DMS53 treated with DMSO at 0.1 percent for 48 hours (cell line): Measurements from ENCODE around the gene CAMK1D.

Experiments
- DNase-seq: peaks from one replicate; lab custom pipeline; 2025; ENCODE audit not compliant: unreplicated experiment; lab: John Stamatoyannopoulos, UW

CAMK1D gene

DNA sequence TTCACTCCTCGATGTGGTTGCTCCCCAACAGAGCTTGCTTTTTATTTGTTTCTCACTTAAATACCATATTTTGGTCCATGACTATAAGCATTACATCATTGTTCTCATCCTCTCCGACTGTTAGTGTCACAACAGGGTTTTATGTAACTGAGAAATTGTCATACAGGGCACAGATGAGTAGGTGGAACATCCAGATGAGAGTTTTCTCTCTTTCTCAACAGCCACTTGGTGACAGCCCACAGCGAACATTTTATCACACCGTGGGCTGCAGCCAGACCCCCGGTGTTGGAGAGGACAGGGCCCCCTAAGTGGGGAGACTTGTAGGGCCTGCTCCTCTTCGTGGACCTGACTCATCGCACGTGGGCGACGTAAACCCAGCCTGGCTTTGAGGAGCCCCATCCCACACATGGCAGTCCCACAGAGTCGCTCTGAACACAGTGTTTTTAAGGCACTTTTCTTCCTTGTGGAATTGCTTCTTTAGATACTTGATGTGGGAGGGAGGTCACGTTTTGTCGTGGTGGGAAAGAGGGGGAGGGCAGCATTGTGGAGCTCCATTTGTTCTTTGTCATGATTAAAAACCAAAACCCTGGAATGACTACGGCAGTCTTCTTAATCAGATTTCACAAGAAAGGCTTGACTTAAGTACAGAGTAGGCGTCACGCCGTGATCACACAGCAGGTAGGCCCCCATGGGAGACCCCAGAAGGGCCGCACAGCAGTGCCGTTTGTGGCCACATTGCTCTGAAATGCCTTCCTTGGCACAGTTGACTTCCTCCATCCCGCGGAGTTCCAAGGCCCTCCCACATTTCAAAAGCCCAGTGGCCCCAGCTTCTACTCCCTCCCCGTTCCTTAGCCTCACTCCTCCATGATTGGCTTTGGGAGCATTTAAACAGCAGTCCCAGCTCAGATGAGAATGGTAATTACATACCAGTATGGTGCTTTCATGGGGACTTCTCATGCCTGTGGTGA is 431.6 kb downstream of the CAMK1D start:
- DNase-seq: no peak

DNA sequence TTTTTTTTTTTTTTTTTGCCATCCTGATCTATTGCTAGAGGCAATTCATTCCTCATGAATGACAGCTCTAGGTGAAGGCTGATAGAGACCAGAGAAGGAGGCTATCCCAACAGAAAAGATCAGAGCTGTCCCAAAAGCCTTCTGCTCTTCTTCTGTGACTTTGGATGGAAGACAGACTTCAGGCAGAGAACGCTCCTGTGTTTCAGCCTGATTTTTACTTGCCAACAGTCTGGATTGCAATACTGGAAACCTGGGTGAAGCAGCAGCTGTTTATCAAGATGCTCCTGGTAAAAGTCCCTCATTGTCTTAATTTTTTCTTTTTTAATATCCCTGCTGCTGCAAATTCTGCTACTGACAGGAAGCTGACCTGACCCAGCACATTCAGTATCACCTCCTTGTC is 432.6 kb downstream of the CAMK1D start:
- DNase-seq: no peak

DNA sequence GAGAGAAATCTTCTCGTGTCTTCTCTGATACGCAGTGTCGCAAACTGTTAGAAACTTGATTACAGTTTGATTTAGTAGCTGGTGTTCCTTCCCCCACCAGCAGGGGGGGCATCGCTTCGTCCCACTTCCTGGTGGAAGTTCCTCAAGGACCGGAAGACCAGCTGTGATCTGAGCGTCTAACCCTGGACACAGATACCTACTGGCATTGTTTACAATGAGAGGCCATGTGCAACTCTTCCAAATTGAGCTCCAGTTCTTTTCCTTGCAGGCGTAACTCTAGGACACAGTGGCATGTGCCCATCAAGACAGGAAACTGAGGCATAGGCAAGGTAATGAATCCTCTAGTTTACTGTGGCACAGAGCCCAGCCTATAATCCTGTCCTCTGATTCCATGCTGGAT is 433.2 kb downstream of the CAMK1D start:
- peak; percentile 23 for DNase-seq

DNA sequence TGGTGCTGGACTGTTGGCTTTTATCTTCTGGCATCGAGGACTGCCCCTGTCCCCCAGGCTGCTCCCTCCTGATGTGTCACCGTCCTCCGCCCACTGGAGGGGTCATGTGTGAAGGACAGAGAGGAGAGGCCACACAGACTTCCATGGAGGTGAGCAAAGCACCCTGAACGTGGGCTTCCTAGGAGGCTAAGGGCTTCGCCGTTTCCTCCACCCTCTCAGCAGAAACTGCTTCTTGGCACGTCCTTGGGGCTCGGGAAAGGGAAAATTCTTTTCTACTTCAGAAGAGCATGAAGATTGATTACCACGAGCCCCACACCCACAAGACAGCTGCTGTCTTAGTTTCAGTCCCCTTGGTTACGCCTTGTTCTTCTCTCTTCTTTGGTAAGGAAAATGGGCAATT is 433.9 kb downstream of the CAMK1D start:
- DNase-seq: no peak

DNA sequence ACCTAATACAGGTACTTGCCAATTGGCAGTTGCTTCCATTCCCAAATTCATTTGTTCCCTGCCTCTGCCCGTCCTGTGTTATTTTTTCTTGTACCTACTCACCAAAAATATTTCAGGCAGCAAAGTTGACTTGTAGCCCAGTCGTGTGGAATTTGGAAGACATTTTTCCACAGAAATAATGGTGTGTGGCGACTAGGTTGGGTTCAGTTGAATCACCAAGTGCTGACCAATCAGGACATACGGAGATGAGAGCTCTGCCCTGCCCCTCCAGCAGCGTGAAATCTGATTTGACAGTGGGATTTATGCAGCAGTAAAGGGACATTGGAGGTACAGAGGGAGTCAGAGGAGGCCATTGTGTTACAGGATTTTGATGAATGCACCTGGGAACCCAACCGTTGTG is 435.3 kb downstream of the CAMK1D start:
- DNase-seq: no peak

DNA sequence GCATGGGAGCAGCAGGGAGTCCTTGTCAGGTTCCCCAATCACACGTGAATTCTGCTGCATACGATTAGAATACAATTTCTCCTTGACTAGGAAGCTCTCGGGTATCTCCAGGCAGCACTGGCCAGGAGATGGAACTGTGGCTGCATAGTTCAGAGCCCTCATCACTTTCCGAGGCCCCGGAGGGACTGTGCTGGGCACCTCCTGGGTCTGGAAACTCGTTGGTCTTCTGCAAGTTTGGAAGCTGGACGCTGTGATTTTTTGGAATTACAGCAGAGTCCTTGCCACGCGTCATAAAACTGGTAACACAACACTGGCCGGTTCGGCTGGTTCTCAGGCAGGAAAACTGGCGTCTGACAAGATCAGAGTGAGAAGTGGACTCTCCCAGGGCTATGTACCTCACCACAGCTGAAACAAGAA is 436.1 kb downstream of the CAMK1D start:
- no peak for DNase-seq

DNA sequence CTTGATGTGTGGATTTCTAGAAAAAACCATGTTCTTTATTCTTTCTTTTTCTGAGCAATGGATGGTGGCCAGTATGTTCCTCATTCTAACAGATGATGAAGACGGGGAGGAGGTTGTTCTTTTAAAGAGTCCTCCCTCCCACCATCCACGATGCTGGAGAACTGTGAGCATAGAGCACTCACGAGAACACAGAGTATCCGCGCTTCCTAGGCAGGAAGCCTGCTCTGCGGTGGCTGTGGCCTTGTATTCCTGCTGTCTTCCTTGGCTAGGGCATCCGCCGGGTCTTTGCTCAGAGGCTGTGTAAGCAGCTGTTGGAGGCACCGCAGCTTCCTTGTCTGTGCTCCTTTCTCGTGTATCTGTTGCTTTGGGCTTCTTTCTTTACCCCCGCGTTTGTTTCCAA is 437.9 kb downstream of the CAMK1D start:
- no peak for DNase-seq

DNA sequence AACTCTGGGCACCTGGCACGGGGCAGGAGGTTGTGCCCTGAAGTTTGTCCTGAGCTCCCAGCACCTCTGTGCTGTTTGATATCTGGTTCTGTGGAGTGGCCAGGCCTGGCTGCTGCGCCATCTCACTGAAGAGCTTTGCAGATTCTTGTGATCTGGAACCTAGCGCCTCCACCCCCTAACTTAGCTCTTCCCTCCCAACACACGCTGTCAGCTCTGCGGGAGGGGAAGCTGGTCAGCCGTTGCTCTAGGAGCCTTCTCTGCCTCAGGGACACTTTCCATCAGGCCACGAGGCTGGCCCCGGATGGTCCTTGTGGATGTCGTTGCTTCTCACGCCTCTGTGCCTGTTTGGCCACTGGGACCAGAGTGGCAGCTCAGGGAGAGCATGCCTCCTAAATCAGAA is 438.9 kb downstream of the CAMK1D start:
- no peak for DNase-seq

DNA sequence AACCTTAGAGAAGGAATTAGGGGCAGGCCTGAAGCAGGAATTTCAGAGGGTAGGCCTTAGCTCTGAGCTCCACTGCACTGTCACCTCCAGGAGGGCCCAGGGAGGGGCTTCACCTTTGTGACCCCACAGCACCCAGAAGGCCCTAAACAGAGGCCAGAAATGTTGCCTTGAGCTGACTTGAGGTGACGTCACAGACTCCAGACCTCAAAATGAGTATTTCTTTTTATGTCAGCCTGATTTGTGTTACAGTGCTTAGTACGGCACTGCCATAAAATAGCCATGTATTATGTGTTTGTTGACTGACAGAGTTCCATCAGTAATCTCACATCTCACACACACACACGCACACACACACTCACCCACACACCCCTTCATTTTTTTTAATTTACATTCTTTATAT is 440.9 kb downstream of the CAMK1D start:
- DNase-seq: no peak

DNA sequence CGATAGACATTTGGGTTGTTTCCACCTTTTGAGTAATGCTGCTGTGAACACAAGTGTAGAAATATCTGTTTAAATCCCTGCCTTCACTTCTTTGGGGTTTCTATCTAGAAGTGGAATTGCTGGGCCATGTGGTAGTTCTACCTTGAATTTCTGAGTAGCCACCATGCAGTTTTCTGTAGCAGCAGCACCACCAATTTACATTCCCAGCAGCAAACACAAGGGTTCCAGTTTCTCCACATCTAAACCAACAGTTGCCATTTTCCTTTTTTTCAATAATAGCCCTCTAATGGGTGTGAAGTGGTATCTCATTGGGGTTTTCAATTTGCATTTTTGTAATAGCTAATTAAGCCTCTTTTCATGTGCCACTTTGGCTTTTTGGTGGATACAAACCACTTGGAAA is 442.4 kb downstream of the CAMK1D start:
- no peak for DNase-seq

DNA sequence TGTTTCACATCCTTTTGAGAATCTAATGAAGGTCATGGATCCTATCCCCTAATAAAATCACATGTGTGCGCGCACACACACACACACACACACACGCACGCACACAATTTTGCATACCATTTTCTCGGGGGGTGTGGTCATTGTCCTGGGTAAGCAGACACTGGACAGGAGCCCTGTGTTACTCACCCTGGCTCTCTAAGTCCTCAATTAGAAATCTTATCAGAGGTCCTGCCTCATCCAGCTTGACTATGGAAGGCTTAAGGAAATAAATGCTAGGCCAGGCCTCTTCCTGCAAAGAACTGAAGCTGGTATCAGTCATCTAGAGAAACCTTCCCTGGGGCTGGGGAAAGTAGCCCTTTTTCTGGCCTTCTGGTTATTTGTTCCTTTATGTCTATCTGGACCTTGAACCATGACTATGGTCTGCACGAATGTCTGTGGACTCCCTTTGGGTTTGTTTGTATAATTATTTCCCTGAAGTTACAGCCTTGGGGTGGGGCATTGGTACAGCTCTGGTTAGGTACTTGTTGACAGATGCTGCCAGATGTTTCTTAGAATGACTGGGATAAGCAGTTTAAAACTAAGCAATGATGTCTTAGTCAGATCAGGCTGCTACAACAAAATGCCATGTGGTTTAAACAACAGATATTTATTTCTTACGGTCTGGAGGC is 443.7 kb downstream of the CAMK1D start:
- DNase-seq: no peak

DNA sequence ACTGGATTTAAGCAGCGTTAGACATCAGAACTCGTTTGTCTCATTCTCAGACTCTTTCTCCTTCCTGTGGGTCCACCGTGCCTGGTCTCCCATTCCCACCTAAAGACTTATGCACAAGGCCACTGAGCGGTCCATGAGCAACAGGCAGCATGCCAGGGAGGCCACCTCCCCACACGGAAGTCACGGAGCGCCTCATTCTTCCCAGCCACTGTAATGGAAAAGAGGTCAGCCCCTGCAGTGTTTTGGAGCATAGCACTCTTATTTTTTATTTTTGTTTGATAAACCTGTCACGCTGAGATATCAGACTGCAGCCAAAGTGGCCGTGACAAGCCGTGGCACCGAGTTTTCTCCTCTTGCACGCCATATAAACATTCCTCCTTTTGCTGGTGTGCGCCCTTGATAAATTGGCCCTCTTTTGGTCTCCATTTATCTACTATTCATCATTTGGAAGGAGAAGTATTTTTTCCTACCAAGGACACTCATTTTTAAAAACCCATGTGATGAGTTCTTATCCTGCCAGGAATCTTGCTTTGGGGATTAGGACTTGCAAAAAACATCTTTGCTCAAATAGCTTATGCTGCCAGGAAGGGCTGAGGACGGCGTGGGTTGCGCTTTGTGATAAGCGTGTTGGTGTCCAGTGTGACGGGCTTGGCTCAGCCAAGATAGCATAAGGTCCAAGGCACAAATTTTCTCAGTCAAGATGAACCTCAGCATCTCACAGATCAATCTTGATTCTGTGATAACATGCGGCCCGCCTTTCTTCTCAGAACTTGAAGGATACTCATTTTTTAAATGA is 446.2 kb downstream of the CAMK1D start:
- no peak for DNase-seq

DNA sequence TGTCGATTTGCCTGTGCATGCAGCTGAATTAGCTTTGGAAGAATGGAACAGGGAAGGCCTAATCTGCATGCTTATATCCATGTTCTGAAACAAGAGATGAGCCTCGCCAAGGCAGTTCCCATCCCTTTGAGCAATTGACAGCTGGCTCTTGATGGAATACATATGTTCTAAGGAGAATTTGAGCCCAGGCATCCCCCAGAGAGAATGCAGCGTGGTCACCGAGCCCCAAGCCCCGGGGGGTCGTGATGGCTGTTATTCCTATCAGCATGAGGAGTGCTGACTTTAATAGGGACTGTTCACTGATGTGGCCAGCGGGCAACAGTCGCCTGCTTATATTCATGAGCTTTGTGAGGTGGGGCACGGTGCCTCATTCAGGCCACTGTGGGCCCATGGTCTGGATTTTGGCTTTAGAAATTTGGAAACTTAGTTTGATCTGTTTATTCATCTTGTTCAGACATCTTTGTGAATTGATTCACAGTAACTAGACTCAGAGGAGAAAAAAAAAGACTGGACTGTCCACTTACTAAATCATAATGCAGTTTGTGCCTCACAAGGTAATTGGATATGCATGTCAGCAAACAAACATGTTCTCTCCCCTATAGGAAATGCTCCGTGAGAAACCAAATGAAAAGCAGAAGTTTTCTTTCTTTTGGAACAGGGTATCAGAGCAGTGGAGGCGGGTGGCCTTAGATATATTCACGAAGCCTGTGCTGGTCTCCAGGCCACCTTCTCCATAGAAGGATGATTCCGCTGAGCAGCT is 447.2 kb downstream of the CAMK1D start:
- no peak for DNase-seq

DNA sequence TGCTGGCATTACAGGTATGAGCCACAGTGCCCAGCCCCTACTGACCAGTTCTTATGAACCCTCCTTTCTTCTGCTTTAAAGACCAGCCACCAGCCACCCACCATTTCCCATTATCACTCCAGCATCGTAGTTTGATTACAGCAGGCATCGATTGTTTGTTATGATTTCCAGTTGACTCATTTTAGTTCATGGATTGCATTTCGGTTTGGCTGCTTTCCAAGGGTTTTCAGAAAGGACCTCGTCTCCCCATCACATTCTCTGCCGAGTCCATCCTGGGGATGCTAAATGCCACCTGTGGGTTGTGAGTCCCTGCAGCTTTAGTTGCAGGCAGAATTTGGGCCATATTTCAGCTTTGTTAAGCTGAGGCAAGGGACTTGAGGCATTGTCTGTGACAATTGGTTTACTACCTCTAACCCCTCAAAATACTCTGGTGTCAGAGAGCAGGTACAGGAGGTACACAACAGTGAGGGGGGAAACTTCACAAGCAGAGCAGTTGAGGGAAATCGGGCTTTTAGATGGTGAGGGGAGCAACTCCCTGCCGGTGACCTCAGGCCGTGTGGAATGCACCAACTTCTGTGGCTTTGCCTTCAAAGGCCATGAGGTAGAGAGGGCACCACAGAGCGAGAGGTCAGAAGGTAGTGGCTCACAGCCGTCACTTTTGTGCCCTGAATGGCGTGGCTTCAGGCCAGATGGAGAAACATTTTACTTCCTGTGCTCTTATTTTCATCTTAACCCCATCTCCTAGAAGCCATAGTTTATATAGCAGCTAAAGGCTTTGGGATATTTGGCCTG is 448.3 kb downstream of the CAMK1D start:
- DNase-seq: no peak

DNA sequence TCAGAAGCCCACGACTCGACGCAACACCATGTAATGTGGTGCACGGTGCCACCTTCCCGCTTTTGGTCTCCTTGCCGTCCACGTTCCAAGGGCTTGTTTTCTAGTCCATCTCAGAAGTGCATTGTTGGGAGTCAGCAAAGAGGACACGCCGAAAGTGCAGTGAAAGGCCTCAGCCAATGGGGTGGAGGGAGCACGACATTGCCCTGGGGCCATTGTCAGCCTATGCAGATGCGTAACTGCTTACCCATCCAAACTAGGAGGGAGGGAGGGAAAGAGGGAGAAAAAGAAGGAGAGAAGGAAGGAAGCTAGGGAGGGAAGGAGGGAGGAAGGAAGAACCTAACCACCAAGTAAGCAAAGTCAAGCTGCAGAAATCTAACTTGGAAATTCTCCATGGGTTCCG is 449.8 kb downstream of the CAMK1D start:
- no peak for DNase-seq

DNA sequence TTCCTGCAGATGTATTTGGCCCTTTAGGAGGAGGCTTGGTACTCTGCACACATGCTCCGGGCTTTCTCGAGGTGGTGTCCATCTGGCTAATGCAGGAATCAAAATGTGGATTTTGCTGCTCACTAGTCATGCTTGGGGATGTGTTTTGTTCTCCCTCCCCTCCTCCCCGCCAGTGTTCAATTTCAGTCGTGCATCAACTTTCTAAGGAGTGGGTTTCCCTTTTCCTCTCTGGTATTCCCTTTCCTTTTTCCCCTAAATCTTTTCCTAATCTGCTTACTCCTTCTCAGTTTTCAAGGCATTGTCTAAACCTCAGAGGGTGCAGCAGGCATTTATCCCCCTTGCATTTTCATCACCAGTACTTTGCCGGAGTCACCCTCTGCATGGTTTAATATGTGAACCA is 450.4 kb downstream of the CAMK1D start:
- no peak for DNase-seq

DNA sequence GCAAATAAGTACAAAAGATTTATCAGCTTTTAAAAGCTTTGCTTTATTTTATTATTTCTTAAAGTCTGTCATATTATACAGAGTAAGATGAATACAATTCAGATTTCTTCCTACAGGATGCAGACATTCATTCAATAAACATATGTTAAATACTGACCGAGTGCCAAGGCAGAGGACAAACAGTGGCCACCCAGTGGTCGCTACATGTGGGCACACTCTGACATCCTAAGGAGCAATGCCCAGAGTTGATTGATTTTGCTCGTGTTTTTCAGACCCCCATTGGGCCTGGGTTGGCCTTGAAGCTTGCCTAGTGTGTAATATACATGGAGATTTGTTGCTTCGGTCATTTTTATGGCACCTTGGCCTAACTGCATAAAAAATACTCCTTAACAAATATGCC is 451.0 kb downstream of the CAMK1D start:
- DNase-seq: no peak

DNA sequence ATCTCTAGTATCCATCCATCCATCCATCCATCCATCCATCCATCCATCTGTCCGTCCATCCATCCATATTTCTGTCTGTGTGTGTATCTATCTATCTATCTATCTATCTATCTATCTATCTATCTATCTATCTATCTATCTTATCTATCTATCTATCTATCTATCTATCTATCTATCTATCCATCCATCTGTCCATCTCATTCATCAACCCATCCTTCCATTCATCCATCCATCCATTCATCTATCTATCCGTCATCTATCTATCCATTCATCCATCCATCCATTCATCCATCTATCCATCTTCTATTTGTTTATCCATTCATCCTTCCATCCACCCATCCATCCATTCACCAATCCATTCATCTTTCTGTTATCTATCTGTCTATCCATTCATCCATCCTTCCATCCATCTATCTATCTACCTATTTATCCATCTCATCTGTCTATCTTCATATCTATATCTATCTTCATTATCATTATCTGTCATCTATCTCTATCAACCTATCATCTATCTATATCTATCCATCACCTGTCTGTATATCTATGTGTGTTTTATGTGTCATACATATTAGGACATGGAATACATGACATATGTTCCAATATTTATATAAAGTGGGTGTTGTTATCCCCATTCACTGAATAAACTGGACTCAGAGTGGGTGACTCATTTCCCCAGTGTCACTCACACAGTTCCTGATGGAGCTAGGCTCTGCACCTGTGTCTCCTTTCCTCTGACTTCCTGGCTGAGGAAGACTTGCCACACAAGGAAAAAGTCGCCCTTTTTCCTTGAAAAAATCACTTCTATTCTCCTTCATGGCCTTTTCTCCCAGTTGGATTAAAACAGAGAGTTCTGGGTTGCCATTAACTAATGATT is 452.1 kb downstream of the CAMK1D start:
- peak; percentile 82 for DNase-seq

DNA sequence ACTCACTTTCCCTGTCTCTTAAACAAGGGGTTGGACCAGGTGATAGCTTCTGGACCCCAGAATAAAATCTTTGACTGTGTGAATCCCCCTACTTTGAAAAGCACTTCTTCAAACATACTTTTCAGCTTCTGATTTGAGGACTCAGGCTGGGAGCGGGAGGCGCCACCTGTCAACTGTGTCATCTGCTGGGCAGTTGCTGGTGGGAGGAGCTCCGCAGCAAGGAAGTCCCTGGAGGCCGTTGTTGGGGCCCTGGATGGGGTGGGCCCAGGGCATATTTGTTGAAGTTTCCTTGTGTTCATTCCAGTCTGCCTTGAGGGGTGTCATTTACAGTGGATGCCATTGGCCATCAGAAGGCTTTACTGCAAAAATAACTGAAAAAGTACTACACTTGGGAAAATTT is 454.4 kb downstream of the CAMK1D start:
- DNase-seq: no peak
